ENCODE data around the gene L1CAM. TPM values are rescaled to one million over a fixed set of nuclear protein-coding genes. Genes with fewer than 3 reads are reported as not detected.

The L1CAM gene
- total and polyA plus RNA-seq, 2 of the 8 experiments (the other 6 are each of a cell fraction or from before 2014, with no cell fraction given): 11.0 to 43.0 TPM

DNA sequence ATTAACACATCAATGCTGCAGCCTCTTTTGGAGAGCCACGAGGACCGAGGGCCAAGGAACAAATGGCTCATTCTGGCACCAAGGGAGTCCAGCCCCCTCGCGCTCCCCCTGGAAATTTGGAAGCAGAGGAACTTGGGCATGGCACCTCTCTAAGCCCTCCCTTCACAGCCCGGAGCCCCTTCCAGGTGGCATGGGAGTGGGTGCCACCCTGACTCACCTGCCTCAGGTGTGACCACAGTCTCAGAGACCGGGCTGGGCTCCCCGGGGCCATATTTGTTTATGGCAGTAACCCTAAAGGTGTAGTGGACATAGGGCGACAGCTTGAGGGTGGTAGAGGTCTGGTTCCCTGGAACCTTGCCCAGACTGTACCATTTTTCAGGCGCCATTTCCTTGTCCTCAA, 18.8 kb downstream of the L1CAM start:
- FAIRE-seq (no peak), DNase-seq (ENCODE audit: low read depth in 1 of 2, low spot score in 2 of 2) (no peak)
- Histone ChIP-seq H3K9ac (replicated peaks in 1 of 4; ENCODE audit: extremely low read depth in 1 of 4, low read depth in 3 of 4, low read length in 3 of 4) (no peak overlapping the region), H3K4ac (replicated peaks; ENCODE audit: insufficient read length, low read depth, low read length) (no peak overlapping the region), H2BK15ac (ENCODE audit: low read length) (no peak overlapping the region), H4K8ac (ENCODE audit: extremely low read depth, insufficient read depth, low read length) (no peak overlapping the region), H2BK12ac (ENCODE audit: low read depth, low read length) (no peak overlapping the region), H3K23me2 (ENCODE audit: low read depth, low read length) (no peaks in the 10 kb centered on the region), H3K4me1 (replicated peaks in 1 of 4; ENCODE audit: control insufficient read depth in 3 of 4, insufficient read depth in 4 of 4, low read length in 3 of 4) (peaks cover 0 to 16% (median 0%) of the 10 kb centered on the region in 4 experiments; a peak in 2 of 7 replicates), H4K91ac (replicated peaks; ENCODE audit: insufficient read length, low read length) (no peak overlapping the region), H3K79me1 (ENCODE audit: low read depth, low read length) (no peaks in the 10 kb centered on the region), H3K14ac (ENCODE audit: insufficient read length) (no peak overlapping the region), H3K56ac (replicated peaks; ENCODE audit: insufficient read length, low read depth, low read length) (no peak overlapping the region), H3K79me2 (ENCODE audit: control insufficient read depth in 1 of 2, insufficient read depth in 2 of 2, low read length in 2 of 2) (no peaks in the 10 kb centered on the region), H3K4me2 (ENCODE audit: insufficient read depth in 1 of 2, low read depth in 2 of 2, low read length in 2 of 2) (no peak overlapping the region), H2BK120ac (replicated peaks; ENCODE audit: low read depth, low read length) (no peak overlapping the region), H2AFZ (ENCODE audit: low read length) (no peak overlapping the region), H3K23ac (ENCODE audit: insufficient read length) (no peak overlapping the region), H3K9me3 (ENCODE audit: insufficient read depth in 2 of 2, low read depth in 1 of 2, low read length in 1 of 2) (no peaks in the 10 kb centered on the region), H2AK5ac (ENCODE audit: low read depth, low read length) (no peak overlapping the region), H2BK5ac (ENCODE audit: low read depth, low read length) (no peak overlapping the region), H3K36me3 (ENCODE audit: control insufficient read depth in 2 of 4, insufficient read depth in 4 of 4, low read length in 3 of 4) (peaks cover 0 to 22% (median under 1%) of the 10 kb centered on the region in 4 experiments; a peak in 1 of 8 replicates), H3K27me3 (replicated peaks in 1 of 4; ENCODE audit: control insufficient read depth in 3 of 4, extremely low read depth in 1 of 4, insufficient read depth in 3 of 4, low read length in 3 of 4) (no peaks in the 10 kb centered on the region), H3K4me3 (ENCODE audit: extremely low read depth in 1 of 4, insufficient read depth in 2 of 4, low read depth in 3 of 4, low read length in 4 of 4) (no peak overlapping the region), H3K27ac (ENCODE audit: low read depth, low read length) (no peak overlapping the region), H4K20me1 (replicated peaks in 1 of 2; ENCODE audit: control insufficient read depth in 1 of 2, insufficient read depth in 2 of 2, low read length in 2 of 2) (no peaks in the 10 kb centered on the region), H2BK20ac (ENCODE audit: low read length) (no peak overlapping the region), H4K5ac (ENCODE audit: insufficient read length, low read depth, low read length) (no peak overlapping the region), H3K18ac (ENCODE audit: extremely low read depth, low read length) (no peak overlapping the region)
- POLR2A ChIA-PET (ENCODE audit: partially characterized antibody): no interaction called here
- WGBS, 2 experiments (ENCODE audit: extremely low coverage in 1 of 2, insufficient coverage in 1 of 2, insufficient read length in 1 of 2, insufficient replicate concordance in 2 of 2, low coverage in 1 of 2, low lambda C conversion rate in 2 of 2, missing lambda C conversion rate in 1 of 2): 94% methylated on average over 5 of the region's 9 CpGs; no CpG with 5 or more reads in 1 of the 2 experiments
- CTCF ChIA-PET (ENCODE audit: partially characterized antibody): interaction anchor here (0.6 kb wide), 1 partner anchor 146 kb away, joined by 3 read pairs; no protein-coding TSS in a partner anchor
- TF ChIP-seq POLR2A (IDR thresholded peaks at IDR 0.05; ENCODE audit: control extremely low read depth in 1 of 2, low read depth in 2 of 2, low read length in 2 of 2) (no peak), SRF (IDR thresholded peaks at IDR 0.05; ENCODE audit: low read depth, low read length) (no peak), CTBP2 (IDR thresholded peaks at IDR 0.05; ENCODE audit: borderline replicate concordance, insufficient read depth, insufficient read length, low read length) (no peak), EP300 (IDR thresholded peaks at IDR 0.05; ENCODE audit: borderline replicate concordance in 1 of 2, low read depth in 2 of 2, low read length in 2 of 2) (no peak), TAF1 (IDR thresholded peaks at IDR 0.05; ENCODE audit: low read depth, low read length) (no peak), RFX5 (IDR thresholded peaks at IDR 0.05; ENCODE audit: borderline replicate concordance, low read depth, low read length) (no peak), CEBPB (IDR thresholded peaks at IDR 0.05; ENCODE audit: low read depth, low read length) (no peak), SP2 (IDR thresholded peaks at IDR 0.05; ENCODE audit: low read length) (no peak), CHD1 (IDR thresholded peaks at IDR 0.05; ENCODE audit: low read depth, low read length) (no peak), HDAC6 (IDR thresholded peaks at IDR 0.05; ENCODE audit: low read depth, low read length) (no peak), RBBP5 (IDR thresholded peaks at IDR 0.05; ENCODE audit: borderline replicate concordance, low read depth, low read length) (no peak), BRCA1 (IDR thresholded peaks at IDR 0.05; ENCODE audit: low read depth, low read length) (no peak), CBX5 (IDR thresholded peaks at IDR 0.05; ENCODE audit: low read depth, low read length) (no peak), KDM5A (IDR thresholded peaks at IDR 0.05; ENCODE audit: low read length) (no peak), SIN3A (conservative IDR thresholded peaks at IDR 0.05 in 1 of 2, IDR thresholded peaks at IDR 0.05 in 1 of 2; ENCODE audit: low read depth in 1 of 2, low read length in 2 of 2) (no peak)
